GM19372 (cell line): ENCODE results near the gene FAM81B.

Experiments used
- ATAC-seq: cut with Tn5 transposase; IDR thresholded peaks from one replicate; pipeline ENCODE4 v1.9.1; 2021; ENCODE audit warnings: mild to moderate bottlenecking, low read depth, moderate library complexity; ENCODE audit not compliant: unreplicated experiment

FAM81B gene

GRCh38 chr5:95454536-95454935 lies 63.4 kb downstream of the FAM81B start:
- no peak for ATAC-seq

GRCh38 chr5:95460665-95461064 lies 69.5 kb downstream of the FAM81B start:
- no peak for ATAC-seq

- no peak for ATAC-seq
Observed at GRCh38 chr5:95471487-95471886, 80.3 kb downstream of the FAM81B start.

- ATAC-seq: no peak
Observed at GRCh38 chr5:95471942-95472341, 80.8 kb downstream of the FAM81B start.

GRCh38 chr5:95484421-95484820 lies 93.3 kb downstream of the FAM81B start:
- no peak for ATAC-seq

- no peak for ATAC-seq
Observed at GRCh38 chr5:95486191-95486590, 95.0 kb downstream of the FAM81B start.

DNA sequence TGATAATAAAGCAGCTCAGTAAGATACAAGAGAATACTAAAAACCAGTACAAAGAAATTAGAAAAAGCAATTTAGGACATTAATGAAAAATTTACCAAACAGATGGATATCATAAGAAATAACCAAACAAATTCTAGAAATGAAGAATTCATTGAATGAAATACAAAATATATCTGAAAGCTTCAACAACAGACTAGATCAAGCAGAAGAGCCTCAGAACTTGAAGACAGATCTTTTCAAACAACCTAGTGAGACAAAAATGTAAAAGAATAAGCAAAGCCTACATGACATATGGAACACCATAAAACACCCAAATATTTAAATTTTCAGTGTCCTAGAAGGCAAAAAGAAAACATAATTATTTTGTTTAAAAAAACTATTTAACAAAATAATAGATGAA lies 96.7 kb downstream of the FAM81B start:
- no peak for ATAC-seq
